ENCODE data around the gene RAP2A.

DNA sequence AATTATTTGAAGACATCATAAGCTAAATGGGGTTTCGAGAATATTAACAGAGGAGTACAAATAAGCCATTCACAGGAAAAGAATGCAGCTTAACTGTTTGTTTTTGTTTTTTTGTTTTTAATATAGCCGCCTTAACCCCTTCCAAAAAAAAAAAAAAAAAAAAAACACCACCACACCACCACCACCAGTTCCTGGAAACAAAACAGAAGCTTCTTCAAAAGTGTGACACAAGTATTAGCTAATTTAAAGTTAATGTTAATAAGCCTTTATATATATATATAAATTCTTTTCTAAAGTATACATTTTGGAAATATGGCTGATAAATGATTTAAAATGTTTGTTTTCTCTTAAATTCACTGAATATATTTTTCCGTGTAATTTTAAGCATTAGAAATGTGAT, 1.4 kb downstream of the RAP2A start:
- TF ChIP-seq, protein P1, sequence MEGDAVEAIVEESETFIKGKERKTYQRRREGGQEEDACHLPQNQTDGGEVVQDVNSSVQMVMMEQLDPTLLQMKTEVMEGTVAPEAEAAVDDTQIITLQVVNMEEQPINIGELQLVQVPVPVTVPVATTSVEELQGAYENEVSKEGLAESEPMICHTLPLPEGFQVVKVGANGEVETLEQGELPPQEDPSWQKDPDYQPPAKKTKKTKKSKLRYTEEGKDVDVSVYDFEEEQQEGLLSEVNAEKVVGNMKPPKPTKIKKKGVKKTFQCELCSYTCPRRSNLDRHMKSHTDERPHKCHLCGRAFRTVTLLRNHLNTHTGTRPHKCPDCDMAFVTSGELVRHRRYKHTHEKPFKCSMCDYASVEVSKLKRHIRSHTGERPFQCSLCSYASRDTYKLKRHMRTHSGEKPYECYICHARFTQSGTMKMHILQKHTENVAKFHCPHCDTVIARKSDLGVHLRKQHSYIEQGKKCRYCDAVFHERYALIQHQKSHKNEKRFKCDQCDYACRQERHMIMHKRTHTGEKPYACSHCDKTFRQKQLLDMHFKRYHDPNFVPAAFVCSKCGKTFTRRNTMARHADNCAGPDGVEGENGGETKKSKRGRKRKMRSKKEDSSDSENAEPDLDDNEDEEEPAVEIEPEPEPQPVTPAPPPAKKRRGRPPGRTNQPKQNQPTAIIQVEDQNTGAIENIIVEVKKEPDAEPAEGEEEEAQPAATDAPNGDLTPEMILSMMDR (IDR thresholded peaks at IDR 0.05; ENCODE audit: low read length), result no peak
- no peak for TF ChIP-seq EZH2 (IDR thresholded peaks at IDR 0.05; ENCODE audit: borderline replicate concordance, low read length)
